GM18499 (cell line): ENCODE results near the gene LIN7B.
"Not testable (repeated sequence)": the region's sequence is repeated elsewhere in the genome, so short reads cannot be mapped to it uniquely, and the experiment has no call there.

Experiments
- ATAC-seq: cut with Tn5 transposase; IDR thresholded peaks from one replicate; pipeline ENCODE4 v1.9.1; 2021; ENCODE audit warnings: moderate number of reproducible peaks; ENCODE audit not compliant: insufficient read depth, unreplicated experiment

The LIN7B gene

GRCh38 chr19:49118565-49119410 lies 4.6 kb downstream of the LIN7B start, which contains the start of gene C19orf73:
Gene C19orf73, minus strand, starts transcription at chr19:49119143. Its CDS starts 121 bp downstream, at chr19:49119022.
- no peak for ATAC-seq

DNA sequence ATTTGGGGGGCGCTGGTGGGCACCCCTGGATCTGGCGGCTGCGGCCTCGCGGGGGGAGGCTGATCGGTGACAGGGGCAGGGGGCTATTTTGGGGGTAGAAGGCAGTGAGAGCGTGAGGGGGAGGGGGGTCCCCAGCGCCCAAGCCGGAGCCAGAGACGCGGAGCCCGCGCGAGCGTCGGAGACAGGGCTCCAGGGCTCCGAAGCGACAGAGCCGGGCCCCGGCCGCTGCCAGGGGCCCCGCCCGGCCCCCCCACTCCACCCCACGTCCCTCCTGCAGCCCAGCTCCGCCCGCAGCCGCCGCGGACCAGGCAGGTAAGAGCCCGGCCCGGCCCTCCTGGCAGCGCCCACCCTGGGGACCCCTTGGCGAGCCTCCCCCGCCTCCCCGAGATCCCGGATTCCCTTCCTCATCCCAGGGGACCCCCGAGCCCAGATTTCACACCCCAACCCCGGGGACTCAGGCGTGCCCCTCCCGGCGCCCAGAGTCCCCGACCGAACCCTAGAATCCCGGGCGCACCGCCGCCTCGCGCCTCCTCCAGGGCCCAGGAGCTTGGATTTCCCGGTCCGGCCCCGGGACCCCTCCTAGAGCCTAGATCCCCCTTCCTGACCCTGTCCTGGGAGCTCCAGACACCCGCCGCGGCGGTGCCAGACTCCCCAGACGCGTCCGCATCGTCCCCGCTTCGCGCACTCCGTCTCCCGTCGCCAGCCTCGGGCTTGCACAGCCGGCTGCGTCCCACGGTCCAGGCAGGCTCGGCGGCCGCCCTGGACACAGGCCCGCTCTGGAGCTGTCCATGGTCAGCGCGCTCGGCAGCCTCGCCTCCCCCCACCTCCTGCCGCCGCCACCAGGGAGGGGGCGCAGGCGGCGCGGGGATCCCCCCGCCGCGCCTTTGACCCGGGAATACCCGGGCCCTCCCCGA lies 5.5 kb downstream of the LIN7B start, which contains the start of gene PPFIA3:
TSS of gene PPFIA3 (plus strand) at position 134 of the 914 bp plus-strand sequence. CDS start 8,330 bp downstream, outside the sequence.
- ATAC-seq, result no peak

DNA sequence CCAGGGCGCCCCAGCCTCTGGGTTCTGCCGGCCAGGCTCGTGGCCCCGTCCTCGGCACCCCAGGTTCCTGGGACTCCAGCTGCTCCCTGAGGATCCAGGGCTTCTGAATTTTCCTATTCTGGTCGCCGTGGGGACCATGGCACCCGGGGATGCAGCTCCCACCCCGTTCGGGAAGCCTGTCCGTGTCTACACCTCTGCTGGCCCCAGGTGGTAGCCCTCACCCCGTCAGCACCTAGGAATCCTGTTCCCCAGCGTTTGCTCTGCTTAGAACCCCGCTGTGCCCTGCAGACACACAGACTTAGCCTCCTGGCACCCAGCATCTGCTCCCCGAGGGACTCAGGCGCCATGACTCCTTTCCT lies 6.1 kb downstream of the LIN7B start:
- no peak for ATAC-seq

DNA sequence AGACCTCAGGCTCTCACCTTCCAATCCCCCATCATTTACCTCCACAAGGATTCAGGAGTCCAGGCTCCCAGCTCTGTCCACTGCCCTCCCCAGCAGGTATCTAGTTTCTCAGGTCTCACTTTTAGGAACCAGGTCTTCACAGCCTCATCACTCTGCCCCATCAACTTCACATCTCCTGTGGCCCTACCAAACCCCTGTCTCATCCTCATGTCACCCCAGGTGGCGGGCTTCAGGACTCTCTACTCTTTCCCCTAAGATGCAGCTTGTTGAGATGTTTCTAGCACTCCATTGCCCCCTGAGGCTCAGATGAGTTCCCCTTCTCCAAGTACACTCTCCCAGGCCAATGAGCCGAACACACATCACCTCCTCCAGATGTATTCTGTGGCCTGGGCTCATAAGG lies 6.7 kb downstream of the LIN7B start:
- no peak for ATAC-seq

GRCh38 chr19:49121841-49122240 lies 7.7 kb downstream of the LIN7B start:
- ATAC-seq, result not testable (repeated sequence)

DNA sequence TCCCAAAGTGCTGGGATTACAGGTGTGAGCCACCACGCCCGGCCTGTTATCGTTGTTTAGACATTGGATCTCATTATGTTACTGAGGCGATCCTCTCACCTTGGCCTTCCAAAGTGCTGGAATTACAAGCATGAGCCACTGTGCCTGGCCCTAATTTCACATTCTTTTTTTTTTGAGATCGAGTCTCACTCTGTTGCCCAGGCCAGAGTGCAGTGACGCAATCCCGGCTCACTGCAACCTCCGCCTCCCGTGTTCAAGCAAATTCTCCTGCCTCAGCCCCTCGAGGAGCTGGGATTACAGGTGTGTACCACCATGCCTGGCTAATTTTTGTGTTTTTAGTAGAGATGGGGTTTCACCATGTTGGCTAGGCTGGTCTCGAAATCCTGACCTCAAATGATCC lies 9.1 kb downstream of the LIN7B start:
- not testable (repeated sequence) for ATAC-seq

- no peak for ATAC-seq
Observed at GRCh38 chr19:49125025-49125731, 11.0 kb downstream of the LIN7B start.

DNA sequence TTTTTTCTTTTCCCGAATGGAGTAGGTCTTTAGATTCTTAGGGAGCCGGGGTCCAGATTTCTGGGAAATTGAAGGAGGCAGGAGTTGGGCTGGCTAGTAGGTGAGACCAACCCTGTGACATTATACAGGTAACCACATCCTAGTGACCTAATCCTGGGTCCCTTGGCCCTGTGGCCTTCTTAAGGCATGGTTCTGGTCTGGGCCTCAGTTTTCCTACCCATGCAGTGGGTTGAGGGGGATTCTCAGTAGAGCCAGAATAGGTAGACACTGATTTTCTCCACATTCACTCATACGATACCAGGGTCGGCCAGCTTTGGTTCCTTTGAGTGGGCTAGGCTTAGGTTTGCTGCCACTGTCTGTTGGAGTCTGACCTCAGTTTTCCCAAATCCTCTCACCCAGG lies 12.4 kb downstream of the LIN7B start:
- ATAC-seq, result no peak

DNA sequence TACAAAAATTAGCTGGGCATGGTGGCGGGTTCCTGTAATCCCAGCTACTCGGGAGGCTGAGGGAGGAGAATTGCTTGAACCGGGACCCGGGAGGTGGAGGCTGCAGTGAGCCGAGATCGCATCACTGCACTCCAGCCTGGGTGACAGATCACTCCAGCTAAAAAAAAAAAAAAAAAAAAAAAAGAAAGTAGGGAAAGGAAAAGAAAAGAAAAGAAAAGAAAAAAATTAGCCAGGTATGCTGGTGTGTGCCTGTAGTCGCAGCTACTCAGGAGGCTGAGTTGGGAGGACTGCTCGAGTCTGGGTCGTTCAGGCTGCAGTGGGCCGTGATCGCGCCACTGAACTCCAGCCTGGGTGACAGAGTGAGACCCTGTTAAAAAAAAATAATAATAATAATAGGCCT lies 13.1 kb downstream of the LIN7B start:
- not testable (repeated sequence) for ATAC-seq

- ATAC-seq, result peak; percentile 66
Observed at GRCh38 chr19:49127674-49128544, 13.7 kb downstream of the LIN7B start.

DNA sequence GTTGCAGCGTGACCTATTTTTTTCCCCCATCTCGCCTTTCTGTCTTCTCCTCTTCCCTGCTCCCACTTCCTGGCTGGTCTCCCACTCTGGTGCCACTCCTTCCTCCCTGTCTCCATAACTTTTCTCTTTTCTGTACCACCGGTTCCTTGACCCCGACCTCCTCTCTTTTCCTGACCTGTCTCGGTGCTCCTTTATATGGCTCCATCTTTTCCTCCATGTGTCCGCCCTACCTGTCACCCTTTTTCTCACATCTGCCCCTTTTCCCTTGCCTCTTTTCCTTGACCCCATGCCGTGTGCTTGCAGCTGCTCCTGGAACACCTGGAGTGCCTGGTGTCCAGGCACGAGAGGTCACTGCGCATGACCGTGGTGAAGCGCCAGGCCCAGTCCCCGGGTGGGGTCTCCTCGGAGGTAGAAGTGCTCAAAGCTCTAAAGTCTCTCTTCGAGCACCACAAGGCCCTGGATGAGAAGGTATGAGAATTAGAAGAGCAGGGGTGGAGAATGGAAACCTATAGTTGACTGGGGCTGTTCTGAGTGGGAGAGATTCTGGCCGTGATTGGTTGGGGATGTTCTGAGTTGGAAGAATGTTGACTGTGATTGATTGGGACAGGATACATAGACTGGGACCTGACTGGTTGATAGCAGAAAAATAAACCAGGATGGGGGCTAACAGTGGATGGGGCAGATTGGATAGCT lies 14.5 kb downstream of the LIN7B start:
- no peak for ATAC-seq

DNA sequence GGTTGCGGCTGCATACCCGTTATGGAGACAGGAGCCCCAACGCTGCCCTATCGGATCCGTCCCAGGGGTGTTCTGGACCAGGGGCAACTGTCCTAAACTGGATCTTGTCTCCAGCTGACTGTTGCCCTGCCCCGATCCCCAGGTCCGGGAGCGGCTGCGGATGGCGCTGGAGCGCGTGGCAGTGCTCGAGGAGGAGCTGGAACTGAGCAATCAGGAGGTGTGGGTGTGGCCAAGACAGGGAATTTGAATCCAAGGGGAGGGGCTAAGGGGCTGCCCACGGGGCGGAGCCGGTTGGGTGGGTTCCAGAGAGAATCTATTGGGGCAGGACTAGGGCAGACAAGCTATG lies 15.0 kb downstream of the LIN7B start:
- ATAC-seq, result no peak

- ATAC-seq, result no peak
Observed at GRCh38 chr19:49130325-49130724, 16.2 kb downstream of the LIN7B start.

GRCh38 chr19:49132974-49133609 lies 18.9 kb downstream of the LIN7B start:
- no peak for ATAC-seq

DNA sequence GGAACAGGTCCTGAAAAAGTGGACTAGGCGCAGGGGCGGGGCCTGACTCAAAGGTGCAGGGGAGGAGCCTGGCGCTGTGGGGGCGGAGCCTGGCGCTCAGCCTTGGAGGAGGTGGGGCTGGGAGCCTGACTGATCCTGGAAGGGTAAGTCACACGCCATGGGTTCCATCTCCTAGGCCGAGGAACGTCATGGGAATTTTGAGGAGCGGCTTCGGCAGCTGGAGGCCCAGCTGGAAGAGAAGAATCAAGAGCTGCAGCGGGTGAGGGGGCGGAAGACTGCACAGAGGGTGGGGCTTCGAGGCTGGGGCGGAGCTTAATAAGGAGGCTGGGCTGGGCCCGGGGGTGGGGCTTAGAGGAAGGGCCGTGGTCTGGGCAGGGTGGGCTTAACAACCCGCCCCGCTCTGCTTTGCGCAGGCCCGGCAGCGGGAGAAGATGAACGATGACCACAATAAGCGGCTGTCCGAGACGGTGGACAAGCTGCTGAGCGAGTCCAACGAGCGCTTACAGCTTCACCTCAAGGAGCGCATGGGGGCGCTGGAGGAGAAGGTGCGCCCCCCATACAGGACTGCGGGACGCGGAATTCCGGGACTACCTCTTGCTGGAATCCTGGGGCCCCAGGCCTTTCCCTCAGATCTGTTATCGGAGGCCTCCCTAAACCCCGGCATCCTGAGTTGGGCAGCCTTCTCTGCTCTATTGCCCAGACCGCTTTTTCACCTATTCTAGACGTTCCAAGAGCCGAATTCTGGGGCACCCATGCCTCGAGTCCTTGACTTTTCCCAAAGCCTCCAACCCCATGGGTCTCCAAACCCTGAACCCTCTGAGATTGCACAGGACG lies 19.7 kb downstream of the LIN7B start:
- no peak for ATAC-seq

DNA sequence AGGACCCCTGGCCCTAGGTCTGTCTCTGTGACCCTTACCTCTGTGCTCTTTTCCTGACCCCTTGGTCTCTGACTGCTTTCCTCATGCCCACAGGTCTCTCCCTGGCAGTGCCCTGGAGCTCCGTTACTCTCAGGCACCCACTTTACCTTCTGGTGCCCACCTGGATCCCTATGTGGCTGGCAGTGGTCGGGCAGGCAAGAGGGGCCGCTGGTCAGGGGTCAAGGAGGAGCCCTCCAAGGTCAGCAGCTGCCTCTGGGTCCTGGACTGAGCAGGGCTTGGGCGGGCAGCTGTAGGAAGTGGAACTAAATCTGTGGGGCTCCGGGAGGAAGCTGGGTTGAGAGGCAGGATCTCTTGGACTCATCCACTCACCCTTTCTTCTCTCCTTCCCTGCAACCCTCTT lies 21.5 kb downstream of the LIN7B start:
- ATAC-seq, result no peak

DNA sequence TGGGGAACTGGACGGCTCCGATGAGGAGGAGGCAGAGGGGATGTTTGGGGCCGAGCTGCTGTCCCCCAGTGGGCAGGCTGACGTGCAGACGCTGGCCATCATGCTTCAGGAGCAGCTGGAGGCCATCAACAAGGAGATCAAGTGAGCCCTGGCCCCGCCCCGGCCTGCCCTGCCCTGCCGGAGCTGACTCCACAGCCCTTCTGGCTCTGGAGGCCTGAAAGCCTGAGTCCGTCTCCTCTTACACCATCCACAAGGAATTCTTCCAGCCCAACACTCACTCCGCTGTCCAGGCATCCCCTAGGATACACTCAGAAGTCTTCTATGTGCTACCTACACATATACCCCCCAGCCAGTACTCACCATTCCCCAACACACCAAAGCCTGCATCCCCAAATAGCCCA lies 22.6 kb downstream of the LIN7B start:
- no peak for ATAC-seq

DNA sequence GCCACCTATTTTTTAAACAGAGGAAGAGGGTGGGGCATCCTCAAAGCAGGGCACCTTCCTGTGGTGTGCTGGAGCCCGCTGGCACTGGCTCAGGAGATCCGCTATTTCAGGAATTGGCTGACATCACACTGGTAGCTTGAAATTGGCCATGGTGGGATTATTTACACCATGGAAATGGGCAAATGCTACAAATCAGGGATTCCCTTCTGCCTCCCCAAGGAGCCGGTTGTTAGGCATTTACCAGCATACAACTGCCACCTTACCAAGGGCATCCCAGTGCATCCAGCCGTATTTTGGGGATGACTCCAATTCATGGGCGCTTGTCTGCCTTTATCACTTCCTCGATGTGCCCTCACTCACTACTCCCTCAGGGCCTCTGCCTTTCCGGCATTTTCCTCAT lies 26.8 kb downstream of the LIN7B start:
- no peak for ATAC-seq
